ENCODE data around the gene COL23A1.

- no peak for TF ChIP-seq CTCF (IDR thresholded peaks at IDR 0.05)
- TF ChIP-seq POLR2A (IDR thresholded peaks at IDR 0.05): no peak
Measured at GRCh38 chr5:178232124-178232919, 357.9 kb downstream of the COL23A1 start, which contains the start of gene PHYKPL.

Measured in lower leg skin (tissue), 3 donors.